Measurements from ENCODE around the gene KCNIP4. TPM values are rescaled to one million over a fixed set of nuclear protein-coding genes. Genes with fewer than 3 reads are reported as not detected.

KCNIP4 gene
- total RNA-seq, 1 donor, result not detected

DNA sequence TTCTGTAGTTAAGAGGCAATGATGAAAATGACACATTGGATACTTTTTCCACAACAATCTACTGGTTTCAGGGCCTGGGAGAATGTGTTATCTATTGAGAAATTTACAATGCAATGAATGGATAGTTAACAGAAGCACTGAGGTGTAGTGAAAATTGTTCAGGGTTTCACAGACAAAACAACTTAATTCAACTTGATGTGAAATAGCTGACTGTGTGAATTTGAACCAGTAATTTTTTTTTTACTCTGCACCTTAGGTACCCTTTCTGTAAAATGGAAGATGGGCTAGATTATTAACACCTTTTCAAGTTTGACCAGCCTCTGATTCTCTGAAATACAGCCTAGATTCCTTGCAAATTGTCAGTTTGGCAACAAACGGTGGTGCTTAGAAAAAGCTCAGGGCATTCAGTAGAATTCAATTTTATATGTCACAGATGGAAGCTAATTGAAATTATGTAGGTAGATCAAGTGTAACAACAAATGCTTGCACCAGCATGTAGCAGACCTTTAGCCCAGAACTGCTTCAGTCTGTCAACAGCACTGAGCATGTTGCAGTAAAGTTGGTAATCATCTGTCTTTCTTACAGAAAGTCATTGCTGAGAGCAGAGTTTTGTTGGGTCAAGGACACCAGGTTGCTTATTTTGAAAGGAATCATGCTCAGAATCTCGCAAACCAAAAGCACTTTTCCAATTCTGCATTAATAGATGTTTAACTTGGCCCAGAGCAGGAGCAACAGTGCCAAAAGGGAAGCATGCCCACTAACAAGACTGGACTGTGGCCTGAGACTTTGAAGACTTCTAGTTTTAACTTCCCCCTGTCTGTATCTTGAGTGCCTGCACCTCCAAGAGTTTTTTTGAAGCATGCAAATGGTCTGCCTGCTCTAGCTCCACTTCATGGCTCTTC lies 721.7 kb downstream of the KCNIP4 start:
- DNase-seq (ENCODE audit: low read depth in 2 of 3, low spot score in 2 of 3), result no peak

GRCh38 chr4:21211846-21212245 lies 736.7 kb downstream of the KCNIP4 start:
- DNase-seq (ENCODE audit: low read depth in 2 of 3, low spot score in 2 of 3), result no peak

- no peak for DNase-seq (ENCODE audit: low read depth in 2 of 3, low spot score in 2 of 3)
Observed at GRCh38 chr4:21209860-21210259, 738.7 kb downstream of the KCNIP4 start.

DNA sequence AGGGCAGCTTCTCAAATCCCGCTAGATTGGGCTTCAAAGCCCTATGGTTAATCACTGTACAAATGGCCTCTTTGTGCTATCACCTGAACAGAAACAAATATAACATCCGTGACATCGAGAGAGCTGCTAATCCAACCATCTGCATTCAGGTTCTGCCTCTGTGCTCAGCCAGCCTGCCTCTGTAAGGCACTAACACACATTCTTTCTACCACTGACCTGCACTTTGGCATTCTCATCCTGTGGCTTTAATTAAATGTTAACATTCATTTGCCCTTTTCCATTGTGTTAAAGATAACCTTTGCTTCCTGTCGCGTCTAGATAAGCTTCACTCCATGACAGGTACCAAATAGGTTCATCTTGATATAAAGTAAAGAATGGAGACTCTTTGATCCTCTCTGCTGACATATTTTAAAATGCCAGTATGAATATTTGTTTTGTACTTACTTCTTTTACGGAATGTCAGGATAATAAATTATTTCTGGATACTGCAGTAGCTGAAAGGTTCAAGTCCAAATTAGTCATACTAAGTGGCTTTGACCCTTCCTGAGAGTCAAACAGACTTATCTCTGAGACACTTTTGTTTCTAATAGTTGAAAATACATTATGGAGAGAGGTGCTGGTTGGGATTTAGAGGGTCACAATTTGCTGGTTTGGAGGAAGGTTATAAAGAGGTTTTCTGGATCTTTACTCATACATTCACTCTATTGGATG lies 742.6 kb downstream of the KCNIP4 start:
- DNase-seq (ENCODE audit: low read depth in 2 of 3, low spot score in 2 of 3), result no peak

GRCh38 chr4:21203416-21203815 lies 745.2 kb downstream of the KCNIP4 start:
- no peak for DNase-seq (ENCODE audit: low read depth in 2 of 3, low spot score in 2 of 3)

DNA sequence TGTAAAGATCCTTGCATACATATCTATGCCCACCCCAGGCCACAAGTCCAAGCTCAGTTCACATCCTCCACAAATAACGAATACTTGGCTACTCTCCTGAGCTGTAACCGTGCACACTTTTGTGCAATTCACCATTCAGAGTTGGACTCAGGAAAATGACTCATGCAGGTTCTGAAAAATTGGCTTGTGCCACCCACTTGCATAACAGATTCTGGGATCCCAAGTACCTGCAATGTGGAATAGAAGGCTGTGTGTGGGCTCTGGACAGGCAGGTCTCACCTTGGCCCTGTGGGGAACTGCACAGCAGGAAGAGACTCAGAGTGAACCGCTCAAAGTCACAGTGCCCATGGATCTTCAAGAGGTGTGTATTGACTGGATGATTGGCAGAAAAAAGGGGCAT lies 745.6 kb downstream of the KCNIP4 start:
- DNase-seq (ENCODE audit: low read depth in 2 of 3, low spot score in 2 of 3), result no peak

DNA sequence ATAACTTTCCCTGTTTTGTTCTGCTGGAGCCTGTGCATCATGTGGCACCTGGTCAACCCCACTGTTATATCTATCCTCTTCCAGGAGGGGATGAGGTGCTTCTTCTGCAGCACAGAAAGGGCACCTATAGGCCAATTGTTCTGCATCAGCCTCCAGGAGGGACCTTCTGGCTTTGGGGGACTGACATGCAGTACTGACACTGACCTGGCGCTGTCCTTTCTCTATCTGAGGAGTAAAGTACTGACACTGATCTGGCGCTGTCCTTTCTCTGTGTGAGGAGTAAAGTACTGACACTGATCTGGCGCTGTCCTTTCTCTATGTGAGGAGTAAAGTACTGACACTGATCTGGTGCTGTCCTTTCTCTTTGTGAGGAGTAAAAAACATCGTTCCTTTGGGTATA lies 749.9 kb downstream of the KCNIP4 start:
- DNase-seq (ENCODE audit: low read depth in 2 of 3, low spot score in 2 of 3), result no peak

DNA sequence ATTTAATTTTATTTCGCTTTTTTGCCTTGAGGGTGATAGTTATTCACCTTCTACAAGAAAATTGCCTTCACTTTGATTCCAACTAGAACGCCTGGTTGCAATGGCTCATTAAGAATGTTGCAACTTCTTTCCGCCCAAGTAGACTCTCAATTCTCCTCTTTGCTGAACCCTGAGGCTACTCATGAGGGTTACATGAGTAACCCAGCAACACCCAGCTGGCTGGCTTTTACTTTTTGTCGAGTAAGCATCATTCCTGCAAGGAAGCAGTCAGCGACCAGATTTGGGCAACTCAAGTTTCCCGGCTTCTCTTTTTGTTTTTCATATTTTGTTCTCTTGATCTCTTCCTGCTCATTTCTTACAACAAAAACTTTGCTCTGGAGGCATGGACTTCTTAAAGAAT lies 752.9 kb downstream of the KCNIP4 start:
- no peak for DNase-seq (ENCODE audit: low read depth in 2 of 3, low spot score in 2 of 3)

- no peak for DNase-seq (ENCODE audit: low read depth in 2 of 3, low spot score in 2 of 3)
Observed at GRCh38 chr4:21192367-21192766, 756.2 kb downstream of the KCNIP4 start.

DNA sequence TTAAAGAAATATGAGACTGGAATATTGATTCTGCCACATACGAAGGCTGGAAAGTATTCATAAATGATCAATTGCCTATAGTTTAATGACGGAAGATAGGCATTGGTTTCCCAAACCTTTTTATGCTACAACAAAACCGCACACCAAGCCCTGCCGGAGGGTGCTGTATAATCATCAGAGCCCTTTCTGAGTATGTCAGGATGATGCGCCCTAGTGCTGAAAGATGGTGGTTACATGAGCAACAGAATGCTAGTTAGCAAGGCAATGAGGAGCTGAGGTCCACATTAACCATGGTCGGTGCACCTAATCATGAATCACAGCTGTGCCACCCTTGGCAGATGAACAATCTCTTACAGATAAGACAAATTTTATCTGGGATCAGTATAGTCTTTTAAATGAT lies 757.3 kb downstream of the KCNIP4 start:
- DNase-seq (ENCODE audit: low read depth in 2 of 3, low spot score in 2 of 3), result no peak

DNA sequence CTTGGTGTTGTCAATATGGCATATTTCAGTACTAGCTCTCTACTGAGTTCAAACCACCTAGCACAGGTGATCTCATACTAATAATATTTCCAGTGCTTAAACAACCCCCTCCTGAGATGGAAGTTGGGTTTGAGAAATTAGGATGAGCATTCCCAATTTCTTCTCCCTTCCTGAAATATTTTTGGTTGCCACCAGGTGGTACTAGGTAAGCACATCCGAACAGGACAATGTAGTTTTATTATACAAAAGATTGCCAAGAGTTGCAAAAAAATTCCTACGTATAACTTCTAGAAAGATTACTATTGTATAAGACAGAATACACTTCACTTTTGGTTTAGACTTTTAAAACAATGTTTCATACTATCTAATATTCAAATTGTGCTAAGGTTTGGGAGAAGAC lies 763.8 kb downstream of the KCNIP4 start:
- DNase-seq (ENCODE audit: low read depth in 2 of 3, low spot score in 2 of 3), result no peak

DNA sequence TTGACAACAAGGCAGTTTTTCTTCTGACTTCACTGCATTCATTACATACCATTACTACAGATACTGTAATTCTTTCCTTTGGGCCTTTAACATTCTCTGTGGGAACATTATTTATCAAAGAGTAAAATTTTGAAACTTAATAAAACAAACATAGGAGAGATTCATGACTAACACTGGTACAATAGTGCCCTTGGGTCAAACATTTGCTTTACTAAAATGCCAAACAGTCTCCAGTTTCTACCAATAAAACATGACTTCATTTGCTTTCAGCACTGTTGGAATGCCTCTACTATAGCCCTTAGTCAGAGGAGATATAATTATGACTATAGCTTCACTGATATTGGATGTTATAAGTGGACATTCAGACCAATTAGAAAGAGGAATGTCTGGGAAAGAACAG lies 766.9 kb downstream of the KCNIP4 start:
- DNase-seq (ENCODE audit: low read depth in 2 of 3, low spot score in 2 of 3), result no peak

GRCh38 chr4:21177871-21178270 lies 770.7 kb downstream of the KCNIP4 start:
- no peak for DNase-seq (ENCODE audit: low read depth in 2 of 3, low spot score in 2 of 3)

DNA sequence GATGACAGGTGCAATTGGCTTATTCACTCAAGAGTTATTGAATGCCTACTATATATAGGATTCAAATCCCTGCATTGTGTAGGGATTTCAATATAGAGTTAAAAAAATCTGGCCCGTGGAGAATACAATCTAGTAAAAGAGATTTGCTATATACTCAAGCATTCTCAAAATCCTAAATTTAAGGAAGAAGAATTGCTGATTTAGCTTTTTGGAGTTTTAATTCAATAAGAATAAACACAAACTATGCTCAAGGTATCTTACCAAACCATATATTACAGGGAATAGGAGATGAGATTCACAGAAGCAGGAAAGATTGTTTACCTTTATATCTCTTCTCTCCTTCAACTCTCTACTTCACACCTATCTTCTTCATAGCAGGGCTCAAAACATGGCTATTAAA lies 771.5 kb downstream of the KCNIP4 start:
- DNase-seq (ENCODE audit: low read depth in 2 of 3, low spot score in 2 of 3), result no peak

- DNase-seq (ENCODE audit: low read depth in 2 of 3, low spot score in 2 of 3), result no peak
Observed at GRCh38 chr4:21167711-21168110, 780.9 kb downstream of the KCNIP4 start.

- DNase-seq (ENCODE audit: low read depth in 2 of 3, low spot score in 2 of 3), result no peak
Observed at GRCh38 chr4:21155367-21155766, 793.2 kb downstream of the KCNIP4 start.

DNA sequence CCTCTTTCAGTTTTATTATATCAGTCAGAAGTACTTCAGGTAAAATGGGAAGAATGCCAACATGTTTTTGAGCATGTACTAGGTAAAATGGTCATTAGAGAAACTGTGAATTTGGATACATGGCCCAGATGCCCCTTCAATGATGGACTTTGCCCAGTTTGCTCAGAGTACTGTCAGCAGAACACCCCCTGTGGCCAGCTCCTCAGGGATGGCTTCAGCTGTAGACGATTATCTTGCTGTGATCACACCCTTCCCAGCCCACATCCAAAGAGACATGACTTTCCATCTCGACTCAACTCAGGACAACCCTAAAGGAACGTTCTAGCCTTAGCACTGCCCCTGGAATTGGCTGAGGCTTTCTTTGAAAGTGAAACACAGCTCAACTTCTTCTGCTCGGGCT lies 809.2 kb downstream of the KCNIP4 start:
- no peak for DNase-seq (ENCODE audit: low read depth in 2 of 3, low spot score in 2 of 3)

- DNase-seq (ENCODE audit: low read depth in 2 of 3, low spot score in 2 of 3), result no peak
Observed at GRCh38 chr4:21136051-21136630, 812.4 kb downstream of the KCNIP4 start.

- DNase-seq (ENCODE audit: low read depth in 2 of 3, low spot score in 2 of 3), result no peak
Observed at GRCh38 chr4:21134994-21135393, 813.6 kb downstream of the KCNIP4 start.

GRCh38 chr4:21130606-21131005 lies 818.0 kb downstream of the KCNIP4 start:
- no peak for DNase-seq (ENCODE audit: low read depth in 2 of 3, low spot score in 2 of 3)

DNA sequence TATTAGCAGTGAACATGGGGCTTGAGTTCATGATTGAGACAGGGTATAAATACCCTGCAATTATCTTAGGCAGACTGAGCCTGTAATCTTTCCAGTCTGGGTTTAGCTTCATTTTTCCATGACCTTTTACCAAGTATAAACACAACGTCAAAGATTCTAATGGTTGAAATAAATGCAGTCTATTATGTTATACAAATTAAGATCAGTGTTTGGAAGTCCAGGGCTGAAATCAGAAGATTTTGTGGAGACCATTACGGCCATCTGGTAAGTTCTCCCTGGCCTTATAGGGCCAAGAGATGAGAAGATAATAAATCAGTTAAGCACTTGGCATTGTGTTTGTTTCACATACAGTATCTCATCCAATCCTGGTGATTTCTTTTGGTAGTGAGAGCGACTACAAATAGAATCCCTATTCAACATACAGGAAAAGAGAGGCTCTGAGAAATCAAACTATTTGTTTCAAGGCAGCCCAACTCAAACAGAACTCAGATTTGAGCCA lies 822.5 kb downstream of the KCNIP4 start:
- DNase-seq (ENCODE audit: low read depth in 2 of 3, low spot score in 2 of 3), result no peak

DNA sequence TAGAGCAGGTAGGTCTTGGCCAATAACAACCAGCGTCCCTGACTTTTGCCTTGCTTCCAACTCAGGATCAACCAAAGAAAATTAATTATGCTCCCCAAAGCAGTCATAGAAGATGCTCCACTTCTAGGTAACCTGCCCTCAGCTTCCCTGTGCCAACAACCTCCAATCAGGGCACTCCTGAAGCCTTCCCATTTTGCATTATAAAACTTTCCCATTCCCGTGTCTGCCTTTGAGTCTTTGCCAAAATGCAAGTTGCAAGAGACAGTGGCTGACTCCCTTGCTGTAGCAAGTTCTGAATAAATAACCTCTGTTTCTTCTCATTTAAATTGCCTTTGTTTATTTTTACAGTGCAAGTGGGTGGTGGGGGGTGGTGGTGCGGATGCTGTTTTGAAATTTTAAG lies 830.3 kb downstream of the KCNIP4 start:
- no peak for DNase-seq (ENCODE audit: low read depth in 2 of 3, low spot score in 2 of 3)
